Psoas muscle (tissue), 8 donors: Measurements from ENCODE around the gene INAVA. TPM values are rescaled to one million over a fixed set of nuclear protein-coding genes. Genes with fewer than 3 reads are reported as not detected.
A peak's percentile ranks its signal among the peaks of the same experiment; 100 is the strongest.
"Not testable (repeated sequence)": the region's sequence is repeated elsewhere in the genome, so short reads cannot be mapped to it uniquely, and the experiment has no call there.

Experiments used
- ATAC-seq, 4 donors: fragments of 200-7000 bp; cut with Tn5 transposase; one replicate each; pipeline ENCODE4 v1.9.1; 2020; ENCODE audit warnings: moderate library complexity in 3 of 4, mild to moderate bottlenecking in 2 of 4
- DNase-seq, 2 donors: peaks; one replicate each; pipeline ENCODE4 v3.0.0-alpha.2; 2020
- H3K27ac ChIP-seq: fragments of 200-600 bp; one replicate; pipeline ENCODE4 v1.8.0; 2022
- H3K27me3 ChIP-seq, 3 donors: fragments of 200-600 bp in 1 of 3; one replicate each; pipeline versions ENCODE4 v1.6.1 to v1.8.0; 2013 to 2022; ENCODE audit warnings: low read length in 2 of 3, mild to moderate bottlenecking in 2 of 3, moderate library complexity in 1 of 3; ENCODE audit not compliant: insufficient read depth in 3 of 3
- H3K36me3 ChIP-seq, 2 donors: fragments of 200-600 bp in 1 of 2; one replicate each; pipeline versions ENCODE4 v1.6.1 to v1.8.0; 2013 to 2022; ENCODE audit warnings: low read depth in 1 of 2, mild to moderate bottlenecking in 1 of 2, moderate library complexity in 1 of 2; ENCODE audit not compliant: insufficient read depth in 1 of 2
- H3K4me1 ChIP-seq: fragments of 200-600 bp; one replicate; pipeline ENCODE4 v1.8.0; 2022
- H3K4me3 ChIP-seq: fragments of 200-600 bp; one replicate; pipeline ENCODE4 v1.8.0; 2022; ENCODE audit warnings: mild to moderate bottlenecking
- H3K9me3 ChIP-seq: fragments of 200-600 bp; one replicate; pipeline ENCODE4 v1.8.0; 2022
- CTCF ChIP-seq: fragments of 200-600 bp; IDR thresholded peaks from one replicate; pipeline ENCODE4 v1.8.0; 2022; ENCODE audit warnings: antibody characterized with exemption
- WGBS, 3 donors: extraction: QIAGEN DNeasy Blood & Tissue Kit; methylation state at CpG; one replicate each; pipeline versions ENCODE4 v1.1.6 to v1.1.7; 2013; 5-methylcytosine and 5-hydroxymethylcytosine counted together
- intact Hi-C, 2 donors: fragments of 100-400 bp; cut with DNase I; formaldehyde crosslinking; loops; one replicate each; pipeline versions ENCODE4 v1.11.0 to v1.14.2; 2022
- polyA plus RNA-seq, 3 donors: library from polyadenylated mRNA; stranded (reverse); fragments of 200-250 nt; gene quantifications; one replicate each; pipeline ENCODE4 v1.2.3, GENCODE V29; 2013
- total RNA-seq, 4 donors: library from RNA; stranded (reverse); fragmentation: NEBNext Ultra II Directional in 2 of 4; extraction: Animal tissue kit (Norgen Biotek cat#: 25700) in 2 of 4; gene quantifications; one replicate each; pipeline versions ENCODE4 v1.2.1 to v1.2.4, GENCODE V29; 2021 to 2023
- donor health status: healthy with polysubstance abuse.
- donor health status: DM: no; HTN: no; CAD: no; lungs with moderate emphysema.
- donor health status: Bipolar disorder and iron deficiency.
- donor health status: healthy.
- donor health status: DM: yes; HTN: yes; CAD: no.
- donor health status: DM: no; HTN: no; CAD: no.
- donor health status: DM: no; HTN: no; CAD: no.
- donor health status: DM: yes; HTN: yes; CAD: no.

Gene INAVA
- total and polyA plus RNA-seq, 7 donors = 0.04 TPM; not detected in 6

DNA sequence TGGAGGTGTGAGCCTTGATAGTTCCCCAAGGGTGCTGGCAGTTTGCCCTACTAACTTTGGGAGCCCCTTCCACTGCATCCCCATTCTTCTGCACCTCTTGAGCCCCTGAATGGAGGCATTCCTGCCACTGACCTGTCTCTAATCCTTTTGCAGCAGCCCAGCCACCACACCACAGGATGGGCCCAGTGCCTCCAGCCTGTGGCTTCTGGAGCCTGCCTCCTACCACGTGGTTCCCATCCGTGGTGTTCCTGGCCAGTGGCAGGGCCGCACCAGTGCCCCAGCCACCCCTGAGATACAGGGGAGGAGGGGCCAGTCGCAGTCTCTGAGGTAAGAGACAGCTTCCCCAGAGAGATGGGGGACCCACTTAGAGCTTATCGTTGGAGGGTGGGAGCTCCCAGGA, 14.4 kb downstream of the INAVA start:
- no peak overlapping the region for H3K4me3 ChIP-seq
- ATAC-seq = no peak
- H3K27ac ChIP-seq = no peak overlapping the region
- no peaks in the 10 kb centered on the region for H3K4me1 ChIP-seq
- no peak for TF ChIP-seq CTCF
- DNase-seq = no peak
- no peaks in the 10 kb centered on the region for H3K36me3 ChIP-seq
- H3K9me3 ChIP-seq = no peaks in the 10 kb centered on the region
- no peaks in the 10 kb centered on the region for H3K27me3 ChIP-seq
- intact Hi-C loops = no loop called here
- 83 to 90% (median 84%) methylated on average over 5 of the region's 5 CpGs for WGBS, 3 donors

GRCh38 chr1:200909757-200910239, 15.1 kb downstream of the INAVA start:
- H3K4me3 ChIP-seq = no peak overlapping the region
- H3K27me3 ChIP-seq = no peaks in the 10 kb centered on the region
- H3K36me3 ChIP-seq = no peaks in the 10 kb centered on the region
- no peak for TF ChIP-seq CTCF
- H3K9me3 ChIP-seq = no peaks in the 10 kb centered on the region
- no peak overlapping the region for H3K27ac ChIP-seq
- ATAC-seq (no peak), DNase-seq (no peak)
- 80 to 85% (median 81%) methylated on average over 4 of the region's 4 CpGs for WGBS, 3 donors
- H3K4me1 ChIP-seq = no peaks in the 10 kb centered on the region
- intact Hi-C loops = no loop called here

GRCh38 chr1:200911361-200911760, 16.7 kb downstream of the INAVA start:
- no peak for TF ChIP-seq CTCF
- DNase-seq = no peak
- no peak for ATAC-seq
- no peaks in the 10 kb centered on the region for H3K9me3 ChIP-seq
- 93 to 96% (median 94%) methylated on average over 23 to 24 of the region's 24 CpGs for WGBS, 3 donors
- H3K27ac ChIP-seq = no peak overlapping the region
- no peak overlapping the region for H3K4me3 ChIP-seq
- intact Hi-C loops = no loop called here
- no peaks in the 10 kb centered on the region for H3K27me3 ChIP-seq
- H3K4me1 ChIP-seq = no peaks in the 10 kb centered on the region
- no peaks in the 10 kb centered on the region for H3K36me3 ChIP-seq

- intact Hi-C loops = not testable (repeated sequence)
These were observed 17.2 kb downstream of the INAVA start for GRCh38 chr1:200911936-200912335.

DNA sequence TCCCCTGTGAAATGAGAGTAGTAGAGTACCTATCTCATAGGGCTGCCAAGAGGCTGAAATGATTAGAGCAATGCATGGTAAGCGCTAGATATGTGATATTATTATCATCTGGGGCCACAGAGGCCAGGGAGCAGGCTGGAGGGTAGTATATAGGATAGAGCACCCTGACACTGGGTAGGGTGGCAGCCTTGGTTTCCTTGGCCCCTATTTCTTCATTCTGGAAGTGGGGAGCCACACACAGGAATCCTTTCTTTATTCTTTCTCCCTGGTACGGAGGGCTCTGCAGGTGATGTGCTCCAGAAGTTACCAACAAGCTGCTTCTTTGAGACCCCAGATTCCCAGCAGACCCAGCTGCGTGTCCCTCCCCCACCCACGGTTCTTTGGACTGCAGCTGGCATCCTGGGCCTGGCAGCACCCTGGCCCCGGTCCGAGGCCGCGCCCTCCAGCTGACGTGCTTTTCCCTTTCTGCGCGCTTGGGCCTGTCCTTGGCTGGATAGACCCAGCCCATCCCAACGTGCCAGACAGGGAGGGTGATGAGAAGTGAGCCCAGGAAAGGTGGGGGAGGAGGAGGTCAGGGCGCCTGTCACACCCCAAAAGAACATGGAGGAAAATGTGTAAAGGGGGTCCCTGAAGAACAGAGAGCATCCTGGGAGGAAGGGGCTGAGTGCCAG, 18.2 kb downstream of the INAVA start:
- Histone ChIP-seq H3K4me1 (no peaks in the 10 kb centered on the region), H3K4me3 (no peak overlapping the region), H3K9me3 (no peaks in the 10 kb centered on the region), H3K27ac (no peak overlapping the region), H3K27me3 (no peaks in the 10 kb centered on the region), H3K36me3 (no peaks in the 10 kb centered on the region)
- peak in 2 of 4 donors; percentile 34 to 52 for ATAC-seq
- TF ChIP-seq CTCF = no peak
- intact Hi-C loops = no loop called here
- no peak for DNase-seq
- WGBS, 3 donors = 35 to 55% (median 46%) methylated on average over 13 of the region's 13 CpGs

More at GRCh38 chr1:200911936-200912335, 17.2 kb downstream of the INAVA start:
- ATAC-seq, H3K36me3 ChIP-seq, DNase-seq, H3K4me1 ChIP-seq, H3K4me3 ChIP-seq, H3K9me3 ChIP-seq, H3K27me3 ChIP-seq, H3K27ac ChIP-seq: not testable (repeated sequence)
- WGBS, 3 donors = 82 to 89% (median 83%) methylated on average over 8 to 14 of the region's 21 CpGs
